H1 (cell line): ENCODE measurements around the gene EIF4E3. TPM values are rescaled to one million over a fixed set of nuclear protein-coding genes. Genes with fewer than 3 reads are reported as not detected.

Experiments used
- ASH2L ChIP-seq: fragments of 200-600, 300-600 bp; sonication (generic); IDR thresholded peaks from one replicate; pipeline ENCODE4 v1.7.1; 2017; ENCODE audit warnings: low read length
- RBBP5 ChIP-seq: IDR thresholded peaks from 2 replicates; pipeline ENCODE4 v1.7.1; 2012; ENCODE audit warnings: low read depth, mild to moderate bottlenecking, inconsistent platforms, low read length, moderate library complexity, borderline replicate concordance
- polyA plus RNA-seq, 7 experiments: library from polyadenylated mRNA; depleted of rRNA in 3 of 7; stranded (reverse) in 5 of 7; unstranded in 2 of 7; fragments of >200 nt in 5 of 7; fragments of 200-250 nt in 2 of 7; gene quantifications; 1 replicate in 5 of 7; 2 replicates in 1 of 7; 4 replicates in 1 of 7; pipeline versions ENCODE4 v1.2.1 to v1.2.3, GENCODE V29; 2011 to 2013; ENCODE audit warnings: missing spikeins in 2 of 7, mixed read lengths in 2 of 7
- total RNA-seq: library from RNA; stranded (reverse); fragmentation: NEBNext Ultra II Directional; extraction: Animal tissue kit (Norgen Biotek cat#: 25700); gene quantifications from 2 replicates; pipeline ENCODE4 v1.2.1, GENCODE V29; 2021
- TF ChIP-seq, protein P1 (sequence below): IDR thresholded peaks from 2 replicates; pipeline ENCODE4 v1.6.1; 2011; ENCODE audit warnings: low read length, improper control_type of control experiment

EIF4E3 gene
- total and polyA plus RNA-seq, 2 of the 8 experiments (the other 6 are each of a cell fraction or from before 2014, with no cell fraction given), result 5.2 to 17.0 TPM

DNA sequence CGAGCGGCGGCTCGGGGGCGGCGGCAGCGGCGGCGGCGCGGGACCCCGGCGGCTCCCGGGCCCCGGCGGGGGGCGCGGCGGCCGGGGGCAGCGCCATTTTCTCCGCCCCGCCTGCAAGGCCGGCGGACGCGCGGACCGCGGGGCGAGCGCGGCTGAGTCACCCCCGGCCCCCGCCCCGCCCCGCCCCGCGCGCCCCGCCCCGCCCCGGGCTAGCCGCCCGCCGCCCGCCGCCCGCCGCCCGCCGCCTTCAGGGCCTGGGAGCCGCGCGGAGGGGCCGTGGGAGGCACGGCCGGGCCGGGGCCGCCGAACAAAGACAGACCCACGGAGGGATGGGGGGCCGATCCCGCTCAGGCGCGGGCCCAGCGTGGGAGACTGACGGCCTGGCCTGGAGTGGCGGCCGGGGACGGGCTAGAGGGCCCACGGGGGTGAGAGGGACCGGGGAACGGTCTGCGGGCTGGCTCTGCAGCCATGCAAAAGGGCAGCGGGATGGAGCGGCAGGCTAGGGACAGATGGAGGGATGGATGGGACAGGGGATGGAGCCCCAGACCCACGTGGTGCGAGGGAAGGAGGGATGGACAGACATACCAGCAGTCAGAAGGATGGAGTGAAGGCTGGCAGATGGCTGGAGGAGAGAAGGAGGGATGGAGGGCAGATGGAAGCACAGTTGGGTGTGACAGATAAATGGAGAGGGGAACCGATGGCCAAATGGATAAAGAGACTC, at the start of gene EIF4E3 (continued):
- TF ChIP-seq RBBP5 (peak; percentile 82; the same call in 1 of the 2 replicates), ASH2L (peak; percentile 66)
- TF ChIP-seq, protein P1, sequence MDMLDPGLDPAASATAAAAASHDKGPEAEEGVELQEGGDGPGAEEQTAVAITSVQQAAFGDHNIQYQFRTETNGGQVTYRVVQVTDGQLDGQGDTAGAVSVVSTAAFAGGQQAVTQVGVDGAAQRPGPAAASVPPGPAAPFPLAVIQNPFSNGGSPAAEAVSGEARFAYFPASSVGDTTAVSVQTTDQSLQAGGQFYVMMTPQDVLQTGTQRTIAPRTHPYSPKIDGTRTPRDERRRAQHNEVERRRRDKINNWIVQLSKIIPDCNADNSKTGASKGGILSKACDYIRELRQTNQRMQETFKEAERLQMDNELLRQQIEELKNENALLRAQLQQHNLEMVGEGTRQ, result peak; percentile 31; the same call in 1 of the 2 replicates
